Lower leg skin (tissue), 3 donors: ENCODE data around the gene INO80E.

Source experiments
- CTCF ChIP-seq, 3 donors: fragments of 450-650 bp; IDR thresholded peaks; one replicate each; pipeline ENCODE4 v1.5.1; 2016; ENCODE audit warnings: antibody characterized with exemption in 3 of 3, mild to moderate bottlenecking in 3 of 3, moderate library complexity in 2 of 3
- POLR2A ChIP-seq, 2 donors: fragments of 450-650 bp; IDR thresholded peaks; one replicate each; pipeline ENCODE4 v1.6.1; 2016 to 2017; ENCODE audit warnings: antibody characterized with exemption in 2 of 2, mild to moderate bottlenecking in 1 of 2, moderate library complexity in 1 of 2

DNA sequence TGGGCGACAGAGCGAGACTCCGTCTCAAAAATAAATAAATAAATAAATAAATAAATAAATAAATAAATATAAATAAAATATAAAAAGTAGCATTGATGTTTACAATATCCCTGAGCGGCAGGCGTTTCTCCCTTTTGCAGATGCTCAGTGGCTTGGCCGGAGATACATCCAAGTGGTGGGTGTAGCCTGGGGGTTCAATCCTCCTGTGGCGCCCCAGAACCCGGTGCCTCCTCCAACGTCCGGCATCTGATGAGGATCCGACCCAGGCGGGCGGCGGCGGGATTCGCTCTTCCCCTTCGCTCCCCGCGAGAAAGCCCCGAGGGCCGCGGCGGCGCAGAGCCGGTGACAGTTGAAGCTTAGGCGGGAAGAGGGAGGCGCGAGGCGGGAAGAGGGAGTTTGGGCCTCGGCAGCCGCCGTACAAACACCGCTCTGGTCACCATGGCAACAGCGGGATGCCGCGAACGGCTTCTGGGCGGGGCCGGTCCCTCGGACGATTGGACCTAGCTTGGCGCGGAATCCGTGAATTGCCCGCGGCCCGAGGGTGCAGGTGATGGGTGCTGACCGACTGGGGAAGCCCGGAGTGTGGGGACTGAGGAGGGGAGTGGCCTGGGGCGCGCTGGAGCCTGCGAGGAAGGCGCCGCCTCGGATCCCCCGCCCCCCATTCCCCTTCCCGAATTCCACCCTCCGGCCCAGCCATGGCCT lies 56.8 kb downstream of the INO80E start:
- TF ChIP-seq CTCF (IDR thresholded peaks at IDR 0.05) (no peak), POLR2A (IDR thresholded peaks at IDR 0.05) (no peak)
